ENCODE data around the gene CEP55. TPM values are rescaled to one million over a fixed set of nuclear protein-coding genes. Genes with fewer than 3 reads are reported as not detected.
A peak's percentile ranks its signal among the peaks of the same experiment; 100 is the strongest.

Gene CEP55
- total and polyA plus RNA-seq, 2 of the 8 experiments (the other 6 are each of a cell fraction or from before 2014, with no cell fraction given): 7.0 to 19.6 TPM

DNA sequence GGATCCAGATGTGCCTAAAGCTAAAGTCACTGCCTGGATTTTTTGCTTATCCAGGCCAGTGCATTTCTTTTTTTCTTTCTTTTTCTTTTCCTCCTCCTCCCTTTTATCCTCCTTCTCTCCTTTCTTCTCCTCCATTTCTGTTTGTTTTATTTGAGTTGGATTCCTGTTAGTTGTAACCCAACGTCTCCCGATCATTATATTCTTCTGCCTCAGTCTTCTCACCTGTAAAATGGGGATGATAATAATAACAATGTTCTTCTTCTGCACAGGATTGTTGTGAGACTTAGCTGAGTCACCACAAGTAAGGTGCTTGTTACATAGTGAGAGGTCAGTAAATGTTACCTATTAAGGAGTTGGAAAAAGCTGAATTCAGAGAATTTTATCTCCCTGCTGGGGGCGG is 56.4 kb downstream of the CEP55 start:
- CTCF ChIA-PET (ENCODE audit: partially characterized antibody): interaction anchor here (0.6 to 8.1 kb wide), 9 partner anchors 10 to 371 kb away, joined by 3 to 78 read pairs (median 4); partner anchors contain the start of gene FFAR4
- FAIRE-seq: no peak
- POLR2A ChIA-PET (ENCODE audit: partially characterized antibody): no interaction called here

More for the DNA sequence above, 56.4 kb downstream of the CEP55 start:
- Histone ChIP-seq H3K79me2 (ENCODE audit: control insufficient read depth in 1 of 2, insufficient read depth in 2 of 2, low read length in 2 of 2) (no peaks in the 10 kb centered on the region), H2BK12ac (ENCODE audit: low read depth, low read length) (no peak overlapping the region), H2BK20ac (ENCODE audit: low read length) (no peak overlapping the region), H3K23ac (ENCODE audit: insufficient read length) (no peak overlapping the region), H4K5ac (ENCODE audit: insufficient read length, low read depth, low read length) (no peak overlapping the region), H2AK5ac (ENCODE audit: low read depth, low read length) (no peak overlapping the region), H2BK5ac (ENCODE audit: low read depth, low read length) (no peak overlapping the region), H3K4me2 (ENCODE audit: insufficient read depth in 1 of 2, low read depth in 2 of 2, low read length in 2 of 2) (no peak overlapping the region), H3K36me3 (ENCODE audit: control insufficient read depth in 2 of 4, insufficient read depth in 4 of 4, low read length in 3 of 4) (no peaks in the 10 kb centered on the region), H3K9me3 (ENCODE audit: insufficient read depth in 2 of 2, low read depth in 1 of 2, low read length in 1 of 2) (no peaks in the 10 kb centered on the region), H3K14ac (ENCODE audit: insufficient read length) (no peak overlapping the region), H3K79me1 (ENCODE audit: low read depth, low read length) (no peaks in the 10 kb centered on the region), H3K4me1 (replicated peaks in 1 of 4; ENCODE audit: control insufficient read depth in 3 of 4, insufficient read depth in 4 of 4, low read length in 3 of 4) (peaks cover 0 to 4% (median 1%) of the 10 kb centered on the region in 4 experiments; a peak in 2 of 7 replicates), H2AFZ (ENCODE audit: low read length) (no peak overlapping the region), H3K9ac (replicated peaks in 1 of 4; ENCODE audit: extremely low read depth in 1 of 4, low read depth in 3 of 4, low read length in 3 of 4) (no peak overlapping the region), H3K56ac (replicated peaks; ENCODE audit: insufficient read length, low read depth, low read length) (no peak overlapping the region), H4K8ac (ENCODE audit: extremely low read depth, insufficient read depth, low read length) (no peak overlapping the region), H4K20me1 (replicated peaks in 1 of 2; ENCODE audit: control insufficient read depth in 1 of 2, insufficient read depth in 2 of 2, low read length in 2 of 2) (no peaks in the 10 kb centered on the region), H3K23me2 (ENCODE audit: low read depth, low read length) (peaks cover 2% of the 10 kb centered on the region; the same call in 1 of the 2 replicates), H3K27me3 (replicated peaks in 1 of 4; ENCODE audit: control insufficient read depth in 3 of 4, extremely low read depth in 1 of 4, insufficient read depth in 3 of 4, low read length in 3 of 4) (no peaks in the 10 kb centered on the region), H2BK15ac (ENCODE audit: low read length) (no peak overlapping the region), H3K27ac (ENCODE audit: low read depth, low read length) (no peak overlapping the region), H3K18ac (ENCODE audit: extremely low read depth, low read length) (no peak overlapping the region), H3K4ac (replicated peaks; ENCODE audit: insufficient read length, low read depth, low read length) (no peak overlapping the region), H4K91ac (replicated peaks; ENCODE audit: insufficient read length, low read length) (no peak overlapping the region), H2BK120ac (replicated peaks; ENCODE audit: low read depth, low read length) (no peak overlapping the region), H3K4me3 (ENCODE audit: extremely low read depth in 1 of 4, insufficient read depth in 2 of 4, low read depth in 3 of 4, low read length in 4 of 4) (no peak overlapping the region)
- WGBS, 2 experiments (ENCODE audit: extremely low coverage in 1 of 2, insufficient coverage in 1 of 2, insufficient read length in 1 of 2, insufficient replicate concordance in 2 of 2, low coverage in 1 of 2, low lambda C conversion rate in 2 of 2, missing lambda C conversion rate in 1 of 2): 90% methylated on average over 3 of the region's 3 CpGs; no CpG with 5 or more reads in 1 of the 2 experiments
- no peak for TF ChIP-seq POLR2A (IDR thresholded peaks at IDR 0.05; ENCODE audit: control extremely low read depth in 1 of 2, low read depth in 2 of 2, low read length in 2 of 2)
- peak; percentile 42; the same call in 1 of the 2 replicates for TF ChIP-seq KDM1A (IDR thresholded peaks at IDR 0.05; ENCODE audit: borderline replicate concordance, low read length)
- DNase-seq (ENCODE audit: low read depth in 1 of 2, low spot score in 2 of 2): no peak

Measured in H1 (cell line).